HEK293T (cell line): ENCODE measurements around the gene UBL4A.
A peak's percentile ranks its signal among the peaks of the same experiment; 100 is the strongest.

Source experiments
- CTCF ChIA-PET: fragments of 350-600 bp; formaldehyde crosslinking; extraction: SDS; loops from one replicate; lab custom pipeline; 2021; ENCODE audit warnings: antibody characterized with exemption, inconsistent platforms; lab: Yijun Ruan, JAX
- POLR2A ChIA-PET: fragments of 350-600 bp; formaldehyde crosslinking; extraction: SDS; loops from one replicate; lab custom pipeline; 2020; ENCODE audit warnings: antibody characterized with exemption, inconsistent platforms; lab: Yijun Ruan, JAX
- DNase-seq: peaks from one replicate; pipeline ENCODE4 v3.0.0; 2012; ENCODE audit warnings: mixed read lengths; ENCODE audit errors: extremely low spot score
- ARNT ChIP-seq: fragments of 450-650 bp; IDR thresholded peaks from 2 replicates; pipeline ENCODE4 v1.6.1; 2017; ENCODE audit warnings: mild to moderate bottlenecking
- BHLHE40 ChIP-seq: fragments of 450-650 bp; IDR thresholded peaks from 2 replicates; pipeline ENCODE4 v1.6.1; 2016; ENCODE audit warnings: mild to moderate bottlenecking, moderate library complexity, borderline replicate concordance
- CTBP1 ChIP-seq: fragments of 450-650 bp; IDR thresholded peaks from 2 replicates; pipeline ENCODE4 v1.6.1; 2016; ENCODE audit warnings: borderline replicate concordance
- ELF4 ChIP-seq: fragments of 450-650 bp; IDR thresholded peaks from 2 replicates; pipeline ENCODE4 v1.6.1; 2017; ENCODE audit warnings: antibody characterized with exemption
- FOXA1 ChIP-seq: fragments of 450-650 bp; IDR thresholded peaks from 2 replicates; pipeline ENCODE4 v1.6.1; 2016; ENCODE audit warnings: mild to moderate bottlenecking
- FOXK2 ChIP-seq: fragments of 450-650 bp; IDR thresholded peaks from 2 replicates; pipeline ENCODE4 v1.6.1; 2016; ENCODE audit warnings: mild to moderate bottlenecking
- FOXM1 ChIP-seq: fragments of 450-650 bp; IDR thresholded peaks from 2 replicates; pipeline ENCODE4 v1.6.1; 2017; ENCODE audit warnings: mild to moderate bottlenecking, borderline replicate concordance
- HDGF ChIP-seq: fragments of 450-650 bp; IDR thresholded peaks from 2 replicates; pipeline ENCODE4 v1.6.1; 2017; ENCODE audit warnings: antibody characterized with exemption, borderline replicate concordance
- L3MBTL2 ChIP-seq: fragments of 450-650 bp; conservative IDR thresholded peaks from 2 replicates; pipeline ENCODE4 v1.6.1; 2016; ENCODE audit warnings: mild to moderate bottlenecking
- LEF1 ChIP-seq: fragments of 450-650 bp; IDR thresholded peaks from 2 replicates; pipeline ENCODE4 v1.6.1; 2017; ENCODE audit warnings: mild to moderate bottlenecking, borderline replicate concordance
- NFRKB ChIP-seq: fragments of 450-650 bp; IDR thresholded peaks from 2 replicates; pipeline ENCODE4 v1.6.1; 2016; ENCODE audit warnings: mild to moderate bottlenecking, moderate library complexity
- SP1 ChIP-seq: fragments of 450-650 bp; IDR thresholded peaks from 2 replicates; pipeline ENCODE4 v1.6.1; 2017
- SUZ12 ChIP-seq: fragments of 450-650 bp; IDR thresholded peaks from 2 replicates; pipeline ENCODE4 v1.6.1; 2016; ENCODE audit warnings: mild to moderate bottlenecking
- TARDBP ChIP-seq: fragments of 450-650 bp; IDR thresholded peaks from 2 replicates; pipeline ENCODE4 v1.6.1; 2016
- ZNF384 ChIP-seq: fragments of 450-650 bp; IDR thresholded peaks from 2 replicates; pipeline ENCODE4 v1.6.1; 2016
- TF ChIP-seq, protein P1 (sequence below): fragments of 450-650 bp; IDR thresholded peaks from 2 replicates; pipeline ENCODE4 v1.6.1; 2016

Gene UBL4A

DNA sequence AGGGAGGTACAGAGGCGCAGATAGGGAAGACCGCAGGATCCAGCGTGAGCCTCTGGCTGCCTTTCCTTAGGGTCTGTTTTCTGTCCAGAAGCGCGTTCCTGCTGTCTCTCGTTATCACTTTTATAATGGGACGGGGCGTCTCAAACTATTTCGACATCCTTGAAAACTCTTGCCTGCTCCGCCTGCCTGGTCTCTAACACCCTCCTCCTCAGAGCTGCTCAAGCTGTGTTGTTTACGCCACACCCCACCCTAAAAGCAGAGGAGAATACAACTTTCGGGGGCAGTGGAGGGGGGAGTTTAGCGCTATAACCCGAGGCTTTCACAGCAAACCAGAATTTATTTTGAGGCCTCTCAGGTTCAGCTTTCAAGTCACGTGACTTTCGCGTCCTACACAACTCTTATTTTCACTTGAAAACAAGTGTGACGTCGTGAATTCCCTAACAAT lies 30.3 kb upstream of the UBL4A start:
- ChIA-PET POLR2A (interaction anchor here (0.6 to 4.6 kb wide), 8 partner anchors 10 to 117 kb away, joined by 3 to 21 read pairs (median 4); partner anchors contain the start of genes LAGE3, PLXNA3 and SLC10A3), CTCF (interaction anchor here (1.1 kb wide), 1 partner anchor 11 kb away, joined by 7 read pairs; no protein-coding TSS in a partner anchor)
- TF ChIP-seq HDGF (no peak), FOXA1 (no peak), ELF4 (no peak), TARDBP (no peak), LEF1 (no peak), SUZ12 (no peak), ZNF384 (no peak), FOXK2 (no peak), ARNT (no peak), CTBP1 (no peak), FOXM1 (no peak), SP1 (no peak), NFRKB (no peak), BHLHE40 (no peak), L3MBTL2 (no peak)
- TF ChIP-seq, protein P1, sequence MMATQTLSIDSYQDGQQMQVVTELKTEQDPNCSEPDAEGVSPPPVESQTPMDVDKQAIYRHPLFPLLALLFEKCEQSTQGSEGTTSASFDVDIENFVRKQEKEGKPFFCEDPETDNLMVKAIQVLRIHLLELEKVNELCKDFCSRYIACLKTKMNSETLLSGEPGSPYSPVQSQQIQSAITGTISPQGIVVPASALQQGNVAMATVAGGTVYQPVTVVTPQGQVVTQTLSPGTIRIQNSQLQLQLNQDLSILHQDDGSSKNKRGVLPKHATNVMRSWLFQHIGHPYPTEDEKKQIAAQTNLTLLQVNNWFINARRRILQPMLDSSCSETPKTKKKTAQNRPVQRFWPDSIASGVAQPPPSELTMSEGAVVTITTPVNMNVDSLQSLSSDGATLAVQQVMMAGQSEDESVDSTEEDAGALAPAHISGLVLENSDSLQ: no peak
- no peak for DNase-seq

DNA sequence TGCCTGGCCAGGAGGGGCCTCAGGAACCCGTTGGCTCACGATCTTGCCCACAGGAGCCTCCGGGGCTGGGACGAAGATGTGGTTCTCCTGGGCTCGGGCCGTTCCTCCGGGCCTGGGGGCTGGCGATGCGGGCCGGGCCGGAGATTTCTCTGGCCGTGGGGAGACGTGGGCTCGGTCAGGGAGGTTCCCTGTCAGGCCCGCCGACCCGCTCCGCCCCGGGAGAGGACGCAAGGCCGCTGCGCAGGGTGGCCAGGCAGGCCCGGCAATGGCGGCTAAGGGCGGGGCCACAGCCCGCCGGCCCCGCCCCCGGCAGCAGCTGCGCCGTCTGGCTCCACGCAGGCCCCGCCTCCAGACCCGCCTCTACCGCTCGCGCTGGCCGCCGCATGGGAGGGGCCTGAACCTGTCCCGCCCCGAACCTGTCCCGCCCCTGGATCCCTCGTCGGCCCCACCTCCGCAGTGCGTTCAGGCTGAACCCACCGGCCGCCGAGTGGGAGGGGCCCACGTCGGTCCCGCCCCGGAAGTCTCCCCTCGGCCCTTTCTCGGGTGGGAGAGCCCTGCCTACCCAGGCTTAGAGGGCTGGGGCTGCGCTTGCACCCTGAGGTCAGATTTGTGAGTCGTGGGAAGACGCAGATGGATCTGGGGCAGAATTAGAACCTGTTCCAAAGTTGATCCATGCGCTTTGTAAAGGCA lies 29.7 kb upstream of the UBL4A start, which contains the start of gene FAM3A:
FAM3A (minus strand) TSS at position 267 of the 690 bp plus-strand sequence. CDS start 460 bp downstream, outside the sequence.
- peak; percentile 96 for DNase-seq
- ChIA-PET CTCF (interaction anchor here (1.1 kb wide), 1 partner anchor 11 kb away, joined by 7 read pairs; no protein-coding TSS in a partner anchor), POLR2A (interaction anchor here (0.6 to 4.6 kb wide), 7 partner anchors 9 to 117 kb away, joined by 3 to 21 read pairs (median 4); partner anchors contain the start of genes LAGE3, PLXNA3 and SLC10A3)
- TF ChIP-seq HDGF (no peak; the same call in 1 of the 2 replicates), FOXA1 (no peak), ELF4 (no peak; the same call in 1 of the 2 replicates), FOXM1 (no peak), ARNT (no peak), L3MBTL2 (no peak), TARDBP (no peak), LEF1 (no peak), FOXK2 (no peak), ZNF384 (no peak), CTBP1 (no peak), NFRKB (no peak), SUZ12 (no peak), BHLHE40 (no peak), SP1 (no peak)
- TF ChIP-seq, protein P1: no peak

DNA sequence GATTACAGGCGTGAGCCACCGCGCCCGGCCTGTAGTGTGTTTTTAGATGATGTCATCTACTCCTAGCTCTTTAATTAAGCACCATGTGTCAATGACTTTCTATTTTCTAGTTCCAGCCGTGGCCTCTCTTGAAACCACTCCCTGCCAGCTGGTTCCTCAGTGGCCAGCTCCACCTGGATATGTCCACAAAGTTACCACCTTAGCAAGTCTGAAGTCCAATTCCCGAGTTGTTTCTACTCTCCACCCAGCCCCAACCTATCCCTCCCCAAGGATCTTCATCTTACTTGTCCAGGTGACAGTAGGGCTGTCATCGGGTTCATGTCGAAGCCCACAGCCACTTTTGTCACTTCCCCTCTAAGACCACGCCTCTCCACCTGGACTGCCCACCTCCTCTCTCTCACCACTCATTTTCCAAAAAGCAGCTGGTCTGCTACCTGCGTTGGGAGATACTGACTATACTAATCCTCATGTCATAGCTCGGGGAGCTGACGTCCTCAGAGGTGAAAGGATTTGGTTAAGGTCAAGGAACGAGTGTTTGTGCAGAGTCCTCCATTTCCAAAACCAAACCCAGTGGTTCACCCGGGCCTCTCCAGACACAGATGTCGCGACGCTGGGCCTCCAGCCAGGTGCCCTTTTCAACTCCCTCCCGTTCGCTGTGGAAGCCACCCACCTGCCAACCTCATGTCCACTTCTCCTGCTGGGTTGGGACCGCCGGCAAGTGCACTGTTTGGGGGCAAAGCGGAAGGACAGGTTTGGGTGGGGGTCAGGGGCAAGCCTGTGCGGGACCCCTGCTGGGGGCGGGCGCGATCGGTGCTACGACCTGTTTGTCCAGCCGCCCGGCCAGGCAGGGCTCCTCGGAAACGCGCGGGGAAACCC lies 28.9 kb upstream of the UBL4A start:
- no peak for TF ChIP-seq LEF1
- no peak for TF ChIP-seq NFRKB
- TF ChIP-seq FOXM1: no peak
- TF ChIP-seq SUZ12: no peak
- TF ChIP-seq BHLHE40: no peak
- TF ChIP-seq CTBP1: no peak
- DNase-seq: no peak
- POLR2A ChIA-PET: interaction anchor here (0.9 to 4.6 kb wide), 4 partner anchors 12 to 37 kb away, joined by 3 to 21 read pairs (median 6); partner anchors contain the start of genes LAGE3 and SLC10A3
- CTCF ChIA-PET: no interaction called here

DNA sequence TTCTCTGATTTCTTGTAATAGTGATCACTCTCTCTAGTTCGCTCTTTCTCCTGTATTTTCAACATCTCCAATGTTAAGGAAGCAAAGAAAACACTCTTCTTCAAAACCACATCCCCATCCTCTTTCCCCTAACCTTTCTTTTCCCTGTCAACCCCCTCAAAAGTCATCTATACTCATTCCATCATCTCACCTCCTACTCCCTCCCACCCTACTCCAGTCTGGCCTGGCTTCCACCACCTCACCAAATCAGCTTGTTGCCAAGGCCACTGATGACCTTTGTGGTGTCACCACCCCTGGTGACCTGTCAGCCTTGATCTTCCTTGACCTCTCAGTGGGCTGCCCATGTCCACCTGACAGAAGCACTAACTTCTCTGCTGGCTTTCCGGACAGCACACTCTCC lies 27.3 kb upstream of the UBL4A start:
- ChIA-PET POLR2A (interaction anchor here (4.6 kb wide), 1 partner anchor 24 kb away, joined by 21 read pairs; the partner anchor contains the start of gene SLC10A3), CTCF (no interaction called here)
- no peak for DNase-seq
- TF ChIP-seq HDGF (no peak), ELF4 (no peak), FOXM1 (no peak), BHLHE40 (no peak), TARDBP (no peak), NFRKB (no peak), LEF1 (no peak), SP1 (no peak), ARNT (no peak), L3MBTL2 (no peak), ZNF384 (no peak), FOXK2 (no peak), FOXA1 (no peak), SUZ12 (no peak), CTBP1 (no peak)
- TF ChIP-seq, protein P1: no peak
